PFSK-1 (cell line): ENCODE data around the gene RIN3.

ENCODE experiments used
- POLR2AphosphoS5 ChIP-seq: IDR thresholded peaks from 2 replicates; pipeline ENCODE4 v1.6.1; 2012; ENCODE audit warnings: low read depth, mild to moderate bottlenecking, control low read depth, low read length, moderate library complexity
- TAF1 ChIP-seq: IDR thresholded peaks from 2 replicates; pipeline ENCODE4 v1.6.1; 2012; ENCODE audit warnings: low read length, control low read depth, borderline replicate concordance; ENCODE audit not compliant: insufficient read depth

DNA sequence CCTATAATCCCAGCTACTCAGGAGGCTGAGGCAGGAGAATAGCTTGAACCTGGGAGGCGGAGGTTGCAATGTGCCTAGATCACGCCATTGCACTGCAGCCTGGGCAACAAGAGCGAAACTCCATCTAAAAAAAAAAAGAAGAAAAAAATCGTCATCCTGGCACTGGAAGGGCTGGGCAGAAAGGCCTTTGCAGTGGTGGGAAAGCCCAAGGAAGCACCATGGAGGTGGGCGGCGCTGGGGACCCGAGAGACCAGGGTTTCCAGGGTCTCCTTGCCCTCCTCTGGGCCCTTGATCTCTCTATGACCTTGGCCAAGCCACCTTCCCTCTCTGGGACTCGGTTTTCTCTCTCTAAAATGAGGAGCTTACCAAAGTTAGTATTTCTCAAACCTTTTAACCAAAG lies 169.5 kb downstream of the RIN3 start:
- no peak for TF ChIP-seq POLR2AphosphoS5
- TF ChIP-seq TAF1, result no peak
